ENCODE measurements around the gene PRSS56. TPM values are rescaled to one million over a fixed set of nuclear protein-coding genes. Genes with fewer than 3 reads are reported as not detected.

Gene PRSS56
- polyA plus RNA-seq, 4 donors: not detected

- 88 to 93% (median 89%) methylated on average over 18 to 20 of the region's 20 CpGs for whole genome bisulfite sequencing, 3 donors
- Histone ChIP-seq H3K36me3 (ENCODE audit: control insufficient read depth in 3 of 3, insufficient read depth in 2 of 3, low read depth in 1 of 3, low read length in 3 of 3) (peaks cover 0 to 31% (median 0%) of the 10 kb centered on the region in 3 donors), H3K27me3 (ENCODE audit: control insufficient read depth in 3 of 3, insufficient read depth in 3 of 3, low read length in 3 of 3) (peaks cover 0 to 18% (median 0%) of the 10 kb centered on the region in 3 donors), H3K4me1 (ENCODE audit: control insufficient read depth in 3 of 3, insufficient read depth in 2 of 3, low read depth in 1 of 3, low read length in 2 of 3) (no peaks in the 10 kb centered on the region), H3K4me3 (ENCODE audit: low read depth in 1 of 3, low read length in 3 of 3) (no peak overlapping the region), H3K27ac (ENCODE audit: low read depth in 1 of 3, low read length in 2 of 3) (no peak overlapping the region), H3K9me3 (ENCODE audit: control insufficient read depth in 2 of 2, insufficient read depth in 1 of 2, low read depth in 1 of 2, low read length in 1 of 2) (peaks cover 0 to 11% of the 10 kb centered on the region in 2 donors)
- no peak for DNase-seq
- FAIRE-seq: no peak
Observed at GRCh38 chr2:232542715-232543467, 22.7 kb downstream of the PRSS56 start.

GRCh38 chr2:232543491-232543890 lies 23.3 kb downstream of the PRSS56 start:
- FAIRE-seq (no peak), DNase-seq (no peak)
- H3K4me3 ChIP-seq (ENCODE audit: low read depth in 1 of 3, low read length in 3 of 3): no peak overlapping the region
- H3K36me3 ChIP-seq (ENCODE audit: control insufficient read depth in 3 of 3, insufficient read depth in 2 of 3, low read depth in 1 of 3, low read length in 3 of 3): peaks cover 0 to 31% (median 0%) of the 10 kb centered on the region in 3 donors
- 82 to 94% (median 86%) methylated on average over 14 of the region's 14 CpGs for WGBS, 3 donors
- H3K27ac ChIP-seq (ENCODE audit: low read depth in 1 of 3, low read length in 2 of 3): no peak overlapping the region
- H3K4me1 ChIP-seq (ENCODE audit: control insufficient read depth in 3 of 3, insufficient read depth in 2 of 3, low read depth in 1 of 3, low read length in 2 of 3): no peaks in the 10 kb centered on the region
- H3K9me3 ChIP-seq (ENCODE audit: control insufficient read depth in 2 of 2, insufficient read depth in 1 of 2, low read depth in 1 of 2, low read length in 1 of 2): peaks cover 0 to 15% of the 10 kb centered on the region in 2 donors
- H3K27me3 ChIP-seq (ENCODE audit: control insufficient read depth in 3 of 3, insufficient read depth in 3 of 3, low read length in 3 of 3): peaks cover 0 to 12% (median 0%) of the 10 kb centered on the region in 3 donors

GRCh38 chr2:232543928-232544631 lies 23.9 kb downstream of the PRSS56 start:
- peaks cover 0 to 31% (median 0%) of the 10 kb centered on the region in 3 donors for H3K36me3 ChIP-seq (ENCODE audit: control insufficient read depth in 3 of 3, insufficient read depth in 2 of 3, low read depth in 1 of 3, low read length in 3 of 3)
- peaks cover 0 to 7% (median 0%) of the 10 kb centered on the region in 3 donors for H3K27me3 ChIP-seq (ENCODE audit: control insufficient read depth in 3 of 3, insufficient read depth in 3 of 3, low read length in 3 of 3)
- no peak for FAIRE-seq
- no peak for DNase-seq
- no peak overlapping the region for H3K4me3 ChIP-seq (ENCODE audit: low read depth in 1 of 3, low read length in 3 of 3)
- 86 to 95% (median 91%) methylated on average over 19 of the region's 19 CpGs for WGBS, 3 donors
- H3K9me3 ChIP-seq (ENCODE audit: control insufficient read depth in 2 of 2, insufficient read depth in 1 of 2, low read depth in 1 of 2, low read length in 1 of 2): peaks cover 0 to 20% of the 10 kb centered on the region in 2 donors
- H3K4me1 ChIP-seq (ENCODE audit: control insufficient read depth in 3 of 3, insufficient read depth in 2 of 3, low read depth in 1 of 3, low read length in 2 of 3): no peaks in the 10 kb centered on the region
- H3K27ac ChIP-seq (ENCODE audit: low read depth in 1 of 3, low read length in 2 of 3): no peak overlapping the region

- Histone ChIP-seq H3K36me3 (ENCODE audit: control insufficient read depth in 3 of 3, insufficient read depth in 2 of 3, low read depth in 1 of 3, low read length in 3 of 3) (peaks cover 0 to 31% (median 0%) of the 10 kb centered on the region in 3 donors), H3K4me3 (ENCODE audit: low read depth in 1 of 3, low read length in 3 of 3) (no peak overlapping the region), H3K27me3 (ENCODE audit: control insufficient read depth in 3 of 3, insufficient read depth in 3 of 3, low read length in 3 of 3) (peaks cover 0 to under 1% (median 0%) of the 10 kb centered on the region in 3 donors), H3K4me1 (ENCODE audit: control insufficient read depth in 3 of 3, insufficient read depth in 2 of 3, low read depth in 1 of 3, low read length in 2 of 3) (peaks cover 0 to 2% (median 0%) of the 10 kb centered on the region in 3 donors), H3K27ac (ENCODE audit: low read depth in 1 of 3, low read length in 2 of 3) (no peak overlapping the region), H3K9me3 (ENCODE audit: control insufficient read depth in 2 of 2, insufficient read depth in 1 of 2, low read depth in 1 of 2, low read length in 1 of 2) (peaks cover 0 to 26% of the 10 kb centered on the region in 2 donors)
- DNase-seq (no peak), FAIRE-seq (no peak)
- 86 to 92% (median 87%) methylated on average over 6 of the region's 6 CpGs for WGBS, 3 donors
Observed at GRCh38 chr2:232544674-232545073, 24.5 kb downstream of the PRSS56 start.

GRCh38 chr2:232545511-232546375 lies 25.6 kb downstream of the PRSS56 start:
- FAIRE-seq (no peak), DNase-seq (no peak)
- Histone ChIP-seq H3K4me1 (ENCODE audit: control insufficient read depth in 3 of 3, insufficient read depth in 2 of 3, low read depth in 1 of 3, low read length in 2 of 3) (peaks cover 0 to 4% (median 0%) of the 10 kb centered on the region in 3 donors), H3K36me3 (ENCODE audit: control insufficient read depth in 3 of 3, insufficient read depth in 2 of 3, low read depth in 1 of 3, low read length in 3 of 3) (peaks cover 0 to 31% (median 0%) of the 10 kb centered on the region in 3 donors), H3K9me3 (ENCODE audit: control insufficient read depth in 2 of 2, insufficient read depth in 1 of 2, low read depth in 1 of 2, low read length in 1 of 2) (peaks cover 0 to 28% of the 10 kb centered on the region in 2 donors), H3K4me3 (ENCODE audit: low read depth in 1 of 3, low read length in 3 of 3) (no peak overlapping the region), H3K27me3 (ENCODE audit: control insufficient read depth in 3 of 3, insufficient read depth in 3 of 3, low read length in 3 of 3) (no peaks in the 10 kb centered on the region), H3K27ac (ENCODE audit: low read depth in 1 of 3, low read length in 2 of 3) (no peak overlapping the region)
- WGBS, 3 donors: 86 to 90% (median 89%) methylated on average over 17 of the region's 17 CpGs

- H3K4me3 ChIP-seq (ENCODE audit: low read depth in 1 of 3, low read length in 3 of 3): no peak overlapping the region
- no peaks in the 10 kb centered on the region for H3K27me3 ChIP-seq (ENCODE audit: control insufficient read depth in 3 of 3, insufficient read depth in 3 of 3, low read length in 3 of 3)
- no peak overlapping the region for H3K27ac ChIP-seq (ENCODE audit: low read depth in 1 of 3, low read length in 2 of 3)
- H3K36me3 ChIP-seq (ENCODE audit: control insufficient read depth in 3 of 3, insufficient read depth in 2 of 3, low read depth in 1 of 3, low read length in 3 of 3): peaks cover 0 to 37% (median 3%) of the 10 kb centered on the region in 3 donors
- peaks cover 0 to 28% of the 10 kb centered on the region in 2 donors for H3K9me3 ChIP-seq (ENCODE audit: control insufficient read depth in 2 of 2, insufficient read depth in 1 of 2, low read depth in 1 of 2, low read length in 1 of 2)
- peaks cover 0 to 11% (median 5%) of the 10 kb centered on the region in 3 donors for H3K4me1 ChIP-seq (ENCODE audit: control insufficient read depth in 3 of 3, insufficient read depth in 2 of 3, low read depth in 1 of 3, low read length in 2 of 3)
- DNase-seq (no peak), FAIRE-seq (no peak)
- 97 to 99% (median 98%) methylated on average over 6 of the region's 6 CpGs for WGBS, 3 donors
Observed at GRCh38 chr2:232547991-232548390, 27.8 kb downstream of the PRSS56 start.

GRCh38 chr2:232549655-232550353 lies 29.6 kb downstream of the PRSS56 start:
- 20 to 33% (median 23%) methylated on average over 21 of the region's 21 CpGs for WGBS, 3 donors

More at GRCh38 chr2:232549655-232550353, 29.6 kb downstream of the PRSS56 start:
- Histone ChIP-seq H3K27ac (ENCODE audit: low read depth in 1 of 3, low read length in 2 of 3) (peak overlapping the region; percentile 81 to 98 (median 92)), H3K9me3 (ENCODE audit: control insufficient read depth in 2 of 2, insufficient read depth in 1 of 2, low read depth in 1 of 2, low read length in 1 of 2) (peaks cover 0 to 28% of the 10 kb centered on the region in 2 donors), H3K36me3 (ENCODE audit: control insufficient read depth in 3 of 3, insufficient read depth in 2 of 3, low read depth in 1 of 3, low read length in 3 of 3) (peaks cover 0 to 20% (median 3%) of the 10 kb centered on the region in 3 donors), H3K27me3 (ENCODE audit: control insufficient read depth in 3 of 3, insufficient read depth in 3 of 3, low read length in 3 of 3) (no peaks in the 10 kb centered on the region), H3K4me3 (ENCODE audit: low read depth in 1 of 3, low read length in 3 of 3) (peak overlapping the region; percentile 70 to 97 (median 80)), H3K4me1 (ENCODE audit: control insufficient read depth in 3 of 3, insufficient read depth in 2 of 3, low read depth in 1 of 3, low read length in 2 of 3) (peaks cover 2 to 11% (median 5%) of the 10 kb centered on the region in 3 donors)
- FAIRE-seq: no peak
- no peak for DNase-seq

Measured in small intestine (tissue), 7 donors.